CD4-positive, alpha-beta T cell (primary cell): ENCODE data around the gene CASQ2. TPM values are rescaled to one million over a fixed set of nuclear protein-coding genes. Genes with fewer than 3 reads are reported as not detected.
"Not testable (repeated sequence)": the region's sequence is repeated elsewhere in the genome, so short reads cannot be mapped to it uniquely, and the experiment has no call there.

Experiments used
- ATAC-seq: fragments of 200-7000 bp; cut with Tn5 transposase; one replicate; pipeline ENCODE4 v1.10.0; 2022; ENCODE audit warnings: mild to moderate bottlenecking; ENCODE audit not compliant: poor library complexity
- CTCF ChIA-PET: fragments of 350-600 bp; sonication (Branson Sonifier 250); formaldehyde crosslinking; loops from one replicate; lab custom pipeline; 2021; ENCODE audit warnings: antibody characterized with exemption, inconsistent platforms; lab: Charles Lee
- POLR2A ChIA-PET: fragments of 350-600 bp; sonication (Branson Sonifier 250); formaldehyde crosslinking; loops from one replicate; lab custom pipeline; 2021; ENCODE audit warnings: antibody characterized with exemption, inconsistent platforms; lab: Charles Lee
- DNase-seq, 14 experiments: peaks; one replicate each; pipeline ENCODE4 v3.0.0-alpha.2; 2013 to 2020; ENCODE audit warnings: mixed read lengths in 2 of 14
- H3K27ac ChIP-seq, 2 donors: one replicate each; pipeline versions ENCODE4 v1.5.1 to v1.7.0; 2013; ENCODE audit warnings: low read length in 2 of 2, low read depth in 1 of 2, mild to moderate bottlenecking in 1 of 2
- H3K27me3 ChIP-seq, 2 experiments: 1 replicate in 1 of 2; 2 replicates in 1 of 2; pipeline versions ENCODE4 v1.6.1 to v1.7.0; 2013; ENCODE audit warnings: low read length in 2 of 2, control low read depth in 1 of 2, mild to moderate bottlenecking in 1 of 2, moderate library complexity in 1 of 2; ENCODE audit not compliant: insufficient read depth in 2 of 2, control insufficient read depth in 1 of 2
- H3K36me3 ChIP-seq: one replicate; pipeline ENCODE4 v1.6.1; 2013; ENCODE audit warnings: low read length, control low read depth; ENCODE audit not compliant: insufficient read depth
- H3K4me1 ChIP-seq: one replicate; pipeline ENCODE4 v1.6.1; 2013; ENCODE audit warnings: low read length, control low read depth; ENCODE audit not compliant: insufficient read depth
- H3K4me3 ChIP-seq: one replicate; pipeline ENCODE4 v1.5.1; 2013; ENCODE audit warnings: mild to moderate bottlenecking, low read length, moderate library complexity
- H3K9me3 ChIP-seq, 2 experiments: 1 replicate in 1 of 2; 2 replicates in 1 of 2; pipeline versions ENCODE4 v1.6.1 to v1.7.0; 2013; ENCODE audit warnings: low read length in 2 of 2, mild to moderate bottlenecking in 2 of 2, control low read depth in 1 of 2, moderate library complexity in 1 of 2; ENCODE audit not compliant: control insufficient read depth in 1 of 2, insufficient read depth in 1 of 2
- H3K27ac Mint-ChIP-seq: one replicate; pipeline ENCODE4 v1.8.0; 2020; ENCODE audit warnings: mixed read lengths
- H3K27me3 Mint-ChIP-seq: one replicate; pipeline ENCODE4 v1.8.0; 2021; ENCODE audit warnings: mixed read lengths
- H3K36me3 Mint-ChIP-seq: one replicate; pipeline ENCODE4 v1.8.0; 2021; ENCODE audit warnings: low read depth, mixed read lengths
- H3K4me1 Mint-ChIP-seq: one replicate; pipeline ENCODE4 v1.8.0; 2021; ENCODE audit warnings: low read depth, mixed read lengths
- H3K4me3 Mint-ChIP-seq: one replicate; pipeline ENCODE4 v1.8.0; 2020; ENCODE audit warnings: mild to moderate bottlenecking, mixed read lengths
- H3K9me3 Mint-ChIP-seq: one replicate; pipeline ENCODE4 v1.8.0; 2020; ENCODE audit warnings: mixed read lengths
- intact Hi-C, 2 experiments: fragments of 100-400 bp; cut with DNase I in 1 of 2; cut with micrococcal nuclease in 1 of 2; formaldehyde crosslinking; loops; one replicate each; pipeline versions ENCODE4 v1.15.1 to v1.9.0; 2023 to 2025; cut with DNase I, micrococcal nuclease
- total RNA-seq, 174 experiments: library from RNA in 2 of 174; stranded (reverse) in 2 of 174; gene quantifications; one replicate each; pipeline ENCODE4 v1.2.3 and lab custom pipeline; 2021 to 2026
- TF ChIP-seq, protein P1 (sequence below): fragments of 200-600 bp; IDR thresholded peaks from one replicate; pipeline ENCODE4 v1.8.0; 2022; ENCODE audit warnings: antibody characterized with exemption, mild to moderate bottlenecking

Gene CASQ2
- total RNA-seq, 2 experiments from 2014 or later = not detected

GRCh38 chr1:115781851-115782250, 13.3 kb upstream of the CASQ2 start:
- CTCF ChIA-PET = no interaction called here

GRCh38 chr1:115781343-115781742, 12.8 kb upstream of the CASQ2 start:
- peaks cover 4 to 6% of the 10 kb centered on the region in 2 experiments for H3K27me3 ChIP-seq
- Mint-ChIP-seq H3K4me1 (no peaks in the 10 kb centered on the region), H3K27ac (no peak overlapping the region), H3K36me3 (no peaks in the 10 kb centered on the region), H3K4me3 (no peak overlapping the region), H3K27me3 (peaks cover 60% of the 10 kb centered on the region), H3K9me3 (no peaks in the 10 kb centered on the region)
- H3K4me1 ChIP-seq = no peaks in the 10 kb centered on the region
- TF ChIP-seq, protein P1, sequence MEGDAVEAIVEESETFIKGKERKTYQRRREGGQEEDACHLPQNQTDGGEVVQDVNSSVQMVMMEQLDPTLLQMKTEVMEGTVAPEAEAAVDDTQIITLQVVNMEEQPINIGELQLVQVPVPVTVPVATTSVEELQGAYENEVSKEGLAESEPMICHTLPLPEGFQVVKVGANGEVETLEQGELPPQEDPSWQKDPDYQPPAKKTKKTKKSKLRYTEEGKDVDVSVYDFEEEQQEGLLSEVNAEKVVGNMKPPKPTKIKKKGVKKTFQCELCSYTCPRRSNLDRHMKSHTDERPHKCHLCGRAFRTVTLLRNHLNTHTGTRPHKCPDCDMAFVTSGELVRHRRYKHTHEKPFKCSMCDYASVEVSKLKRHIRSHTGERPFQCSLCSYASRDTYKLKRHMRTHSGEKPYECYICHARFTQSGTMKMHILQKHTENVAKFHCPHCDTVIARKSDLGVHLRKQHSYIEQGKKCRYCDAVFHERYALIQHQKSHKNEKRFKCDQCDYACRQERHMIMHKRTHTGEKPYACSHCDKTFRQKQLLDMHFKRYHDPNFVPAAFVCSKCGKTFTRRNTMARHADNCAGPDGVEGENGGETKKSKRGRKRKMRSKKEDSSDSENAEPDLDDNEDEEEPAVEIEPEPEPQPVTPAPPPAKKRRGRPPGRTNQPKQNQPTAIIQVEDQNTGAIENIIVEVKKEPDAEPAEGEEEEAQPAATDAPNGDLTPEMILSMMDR = no peak
- CTCF ChIA-PET = no interaction called here
- POLR2A ChIA-PET = no interaction called here
- no peak for DNase-seq
- no peak for ATAC-seq
- H3K27ac ChIP-seq = no peak overlapping the region
- intact Hi-C loops = no loop called here
- H3K9me3 ChIP-seq = no peaks in the 10 kb centered on the region
- H3K36me3 ChIP-seq = no peaks in the 10 kb centered on the region
- no peak overlapping the region for H3K4me3 ChIP-seq

More at GRCh38 chr1:115781851-115782250, 13.3 kb upstream of the CASQ2 start:
- Mint-ChIP-seq H3K4me1 (no peaks in the 10 kb centered on the region), H3K4me3 (no peak overlapping the region), H3K27ac (no peak overlapping the region), H3K36me3 (no peaks in the 10 kb centered on the region), H3K9me3 (peaks cover 2% of the 10 kb centered on the region), H3K27me3 (peaks cover 57% of the 10 kb centered on the region)
- Histone ChIP-seq H3K27ac (no peak overlapping the region), H3K27me3 (peaks cover 4 to 6% of the 10 kb centered on the region in 2 experiments), H3K4me1 (no peaks in the 10 kb centered on the region), H3K4me3 (no peak overlapping the region), H3K9me3 (no peaks in the 10 kb centered on the region), H3K36me3 (no peaks in the 10 kb centered on the region)
- POLR2A ChIA-PET = no interaction called here
- DNase-seq (no peak), ATAC-seq (no peak)
- TF ChIP-seq, protein P1 = no peak
- intact Hi-C loops = no loop called here

DNA sequence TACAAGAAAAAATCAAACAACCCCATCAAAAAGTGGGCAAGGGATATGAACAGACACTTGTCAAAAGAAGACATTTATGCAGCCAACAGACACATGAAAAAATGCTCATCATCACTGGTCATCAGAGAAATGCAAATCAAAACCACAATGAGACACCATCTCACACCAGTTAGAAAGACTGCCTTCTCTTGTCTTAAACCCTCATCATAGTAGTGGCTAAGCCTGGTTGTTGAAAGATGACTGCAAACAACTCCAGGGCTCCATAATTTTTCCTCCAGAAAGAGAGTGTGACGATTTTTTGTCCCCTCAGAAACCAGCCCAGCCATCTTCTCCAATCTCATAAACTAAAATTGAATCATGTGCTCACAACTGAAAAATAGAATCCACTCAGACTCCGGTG, 12.1 kb upstream of the CASQ2 start:
- H3K36me3 Mint-ChIP-seq, ATAC-seq, H3K4me3 Mint-ChIP-seq, H3K27ac Mint-ChIP-seq, POLR2A ChIA-PET, H3K27me3 ChIP-seq, CTCF ChIA-PET, H3K4me1 ChIP-seq, intact Hi-C loops, H3K9me3 Mint-ChIP-seq, DNase-seq, H3K27ac ChIP-seq, H3K9me3 ChIP-seq, H3K4me3 ChIP-seq, H3K4me1 Mint-ChIP-seq, H3K36me3 ChIP-seq: not testable (repeated sequence)
- H3K27me3 Mint-ChIP-seq = peaks cover 62% of the 10 kb centered on the region

GRCh38 chr1:115779075-115779474, 10.6 kb upstream of the CASQ2 start:
- H3K36me3 ChIP-seq, DNase-seq, H3K4me3 Mint-ChIP-seq, CTCF ChIA-PET, H3K4me1 Mint-ChIP-seq, H3K4me1 ChIP-seq, H3K27me3 ChIP-seq, H3K4me3 ChIP-seq, H3K9me3 Mint-ChIP-seq, H3K9me3 ChIP-seq, intact Hi-C loops, H3K27ac ChIP-seq, POLR2A ChIA-PET, H3K36me3 Mint-ChIP-seq, ATAC-seq, H3K27ac Mint-ChIP-seq: not testable (repeated sequence)
- H3K27me3 Mint-ChIP-seq = peaks cover 62% of the 10 kb centered on the region
